ENCODE data around the gene SCAMP1. TPM values are rescaled to one million over a fixed set of nuclear protein-coding genes. Genes with fewer than 3 reads are reported as not detected.

SCAMP1 gene
- total RNA-seq, 1 donor: 56.3 TPM

- no peak for TF ChIP-seq CTCF (IDR thresholded peaks at IDR 0.05; ENCODE audit: insufficient read depth, low read length)
- DNase-seq (ENCODE audit: low read depth): peak; percentile 58
- no peak overlapping the region for H3K4me3 ChIP-seq (ENCODE audit: low read depth, low read length)
Measured at GRCh38 chr5:78399116-78399515, 38.7 kb downstream of the SCAMP1 start.

DNA sequence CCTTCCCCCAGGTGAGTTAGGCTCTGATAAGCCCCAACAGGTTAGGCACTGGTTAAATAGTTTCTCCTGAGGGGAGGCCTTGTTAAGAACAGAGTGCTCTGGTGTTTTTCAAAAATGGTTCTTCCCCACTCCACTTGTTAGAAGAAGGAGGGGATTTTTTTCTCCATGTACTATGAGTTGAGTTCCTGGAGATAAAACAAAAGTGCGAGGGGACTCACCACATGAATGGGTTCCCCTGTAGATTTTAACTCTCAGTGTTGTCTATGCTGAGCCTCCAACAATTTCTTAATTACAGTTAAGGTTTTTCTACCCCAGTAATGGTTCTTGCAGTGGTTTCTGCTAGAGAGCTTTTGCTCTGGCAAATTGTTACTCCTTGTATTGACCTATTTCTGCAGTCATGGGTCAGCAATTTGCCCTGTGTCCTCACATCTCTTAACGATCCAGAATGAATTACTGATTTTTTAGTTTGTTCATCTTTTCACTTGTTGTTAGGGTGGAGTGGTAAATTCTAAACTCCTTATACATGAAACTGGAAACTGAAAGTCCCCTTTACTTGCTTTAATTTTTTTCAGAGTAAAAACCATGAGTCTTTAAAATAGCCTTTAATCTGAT lies 44.4 kb downstream of the SCAMP1 start:
- no peak overlapping the region for H3K4me3 ChIP-seq (ENCODE audit: low read depth, low read length)
- no peak for DNase-seq (ENCODE audit: low read depth)
- TF ChIP-seq CTCF (IDR thresholded peaks at IDR 0.05; ENCODE audit: insufficient read depth, low read length): no peak

GRCh38 chr5:78405829-78406750 lies 45.7 kb downstream of the SCAMP1 start:
- H3K4me3 ChIP-seq (ENCODE audit: low read depth, low read length): no peak overlapping the region
- peak; percentile 45 for DNase-seq (ENCODE audit: low read depth)
- no peak for TF ChIP-seq CTCF (IDR thresholded peaks at IDR 0.05; ENCODE audit: insufficient read depth, low read length)

GRCh38 chr5:78407458-78407857 lies 47.0 kb downstream of the SCAMP1 start:
- H3K4me3 ChIP-seq (ENCODE audit: low read depth, low read length): no peak overlapping the region
- no peak for TF ChIP-seq CTCF (IDR thresholded peaks at IDR 0.05; ENCODE audit: insufficient read depth, low read length)
- DNase-seq (ENCODE audit: low read depth): no peak

GRCh38 chr5:78411586-78411985 lies 51.2 kb downstream of the SCAMP1 start:
- no peak for TF ChIP-seq CTCF (IDR thresholded peaks at IDR 0.05; ENCODE audit: insufficient read depth, low read length)
- no peak for DNase-seq (ENCODE audit: low read depth)
- H3K4me3 ChIP-seq (ENCODE audit: low read depth, low read length): no peak overlapping the region

DNA sequence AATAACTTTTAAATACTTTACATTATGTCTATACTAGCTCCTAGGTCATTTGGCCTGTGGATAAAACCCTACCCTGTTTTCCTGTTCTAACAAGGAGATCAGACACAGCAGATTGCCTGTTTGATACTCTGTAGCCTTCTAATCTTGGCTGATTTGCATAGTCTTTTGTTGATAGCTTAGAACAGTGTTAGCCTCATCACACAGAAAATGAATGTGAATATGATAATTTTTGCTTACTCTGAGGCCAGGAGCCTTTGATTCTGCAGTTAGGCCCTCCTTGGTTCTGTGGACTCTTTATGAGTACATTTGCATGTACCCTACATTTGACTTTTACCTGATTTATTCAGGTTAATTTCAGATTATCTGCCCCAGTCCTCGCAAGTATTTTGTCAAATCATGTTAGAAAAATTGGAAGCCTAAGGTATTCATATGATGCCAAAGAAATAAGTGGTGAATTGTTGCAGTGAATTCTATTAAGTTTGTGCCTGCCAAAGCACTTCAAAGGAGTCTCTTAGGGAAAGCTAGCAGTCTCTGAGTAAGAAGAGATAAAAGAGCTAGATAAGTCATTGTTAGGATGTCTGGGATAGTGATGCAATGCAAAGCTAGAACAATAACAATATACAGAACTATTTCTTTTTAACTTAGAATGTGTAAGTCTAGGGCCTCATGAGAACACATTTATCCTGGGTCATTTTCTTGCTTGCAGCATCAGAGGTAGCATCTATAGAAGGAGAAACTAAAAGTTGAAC lies 56.4 kb downstream of the SCAMP1 start:
- DNase-seq (ENCODE audit: low read depth): peak; percentile 93
- H3K4me3 ChIP-seq (ENCODE audit: low read depth, low read length): no peak overlapping the region
- TF ChIP-seq CTCF (IDR thresholded peaks at IDR 0.05; ENCODE audit: insufficient read depth, low read length): no peak
